ENCODE data around the gene TEX11.
"Not testable (repeated sequence)": the region's sequence is repeated elsewhere in the genome, so short reads cannot be mapped to it uniquely, and the experiment has no call there.

TEX11 gene

DNA sequence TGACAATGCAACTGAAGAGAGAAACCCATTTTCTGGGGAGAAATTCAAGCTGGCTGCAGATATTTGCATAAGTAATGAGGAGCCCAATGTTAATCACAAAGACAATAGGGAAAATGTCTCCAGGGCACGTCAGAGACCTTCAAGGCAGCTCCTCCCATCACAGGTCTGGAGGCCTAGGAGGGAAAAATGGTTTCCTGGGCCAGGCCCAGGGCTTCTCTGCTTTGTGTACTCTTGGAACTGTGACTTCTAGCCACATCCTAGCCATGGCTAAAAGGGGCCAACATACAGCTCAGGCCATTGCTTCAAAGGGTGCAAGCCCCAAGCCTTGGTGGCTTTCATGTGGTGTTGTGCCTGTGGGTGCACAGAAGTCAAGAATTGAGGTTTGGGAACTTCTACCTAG, 321.4 kb downstream of the TEX11 start:
- not testable (repeated sequence) for DNase-seq (ENCODE audit: low spot score)

DNA sequence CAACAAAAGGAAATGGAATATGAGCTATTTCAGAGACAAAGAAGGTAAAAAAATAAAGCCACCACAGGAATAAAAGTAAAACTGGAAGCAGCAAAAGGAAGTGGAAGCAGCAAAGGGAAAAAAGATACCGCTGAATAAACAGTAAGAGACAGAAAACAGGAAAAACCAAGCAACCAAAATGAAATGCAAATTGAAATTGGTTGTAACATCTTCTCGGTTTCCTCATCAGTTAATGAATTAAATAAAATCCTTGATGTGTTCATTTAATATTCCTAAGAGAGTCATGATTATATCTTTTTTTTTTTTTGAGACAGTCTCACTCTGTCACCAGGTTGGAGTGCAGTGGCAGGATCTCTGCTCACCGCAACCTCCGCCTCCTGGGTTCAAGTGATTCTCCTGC, 331.1 kb downstream of the TEX11 start:
- no peak for DNase-seq (ENCODE audit: low spot score)

DNA sequence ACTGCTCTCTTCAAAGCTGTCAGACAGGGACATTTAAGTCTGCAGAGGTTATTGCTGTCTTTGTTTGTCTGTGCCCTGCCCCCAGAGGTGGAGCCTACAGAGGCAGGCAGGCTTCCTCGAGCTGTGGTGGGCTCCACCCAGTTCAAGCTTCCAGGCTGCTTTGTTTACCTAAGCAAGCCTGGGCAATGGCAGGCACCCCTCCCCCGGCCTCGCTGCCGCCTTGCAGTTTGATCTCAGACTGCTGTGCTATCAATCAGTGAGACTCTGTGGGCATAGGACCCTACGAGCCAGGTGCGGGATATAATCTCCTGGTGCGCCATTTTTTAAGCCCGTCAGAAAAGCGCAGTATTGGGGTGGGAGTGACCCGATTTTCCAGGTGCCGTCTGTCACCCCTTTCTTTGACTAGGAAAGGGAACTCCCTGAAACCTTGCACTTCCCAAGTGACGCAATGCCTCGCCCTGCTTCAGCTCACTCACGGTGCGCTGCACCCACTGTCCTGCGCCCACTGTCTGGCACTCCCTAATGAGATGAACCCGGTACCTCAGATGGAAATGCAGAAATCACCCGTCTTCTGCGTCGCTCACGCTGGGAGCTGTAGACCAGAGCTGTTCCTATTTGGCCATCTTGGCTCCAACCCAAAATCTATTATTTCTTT, 338.5 kb downstream of the TEX11 start:
- not testable (repeated sequence) for DNase-seq (ENCODE audit: low spot score)

DNA sequence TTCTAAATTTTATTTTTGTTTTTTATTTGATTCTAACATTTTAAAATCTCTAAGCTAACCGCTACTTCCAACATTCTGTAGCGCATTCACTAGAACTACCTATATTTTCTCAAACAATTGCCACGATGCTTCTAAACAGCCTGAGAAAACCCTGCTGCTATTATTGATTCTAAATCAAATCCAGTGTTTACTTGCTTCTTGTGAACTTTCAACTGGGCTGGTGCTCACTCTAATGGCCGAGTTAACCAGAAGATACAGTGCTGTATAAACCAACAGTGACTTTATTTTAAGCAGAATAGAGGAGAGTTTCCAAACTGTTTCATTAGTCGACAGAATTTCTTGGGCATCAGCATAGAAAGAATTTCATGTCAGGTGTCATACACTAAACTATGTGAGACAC, 353.6 kb downstream of the TEX11 start:
- DNase-seq (ENCODE audit: low spot score): no peak

DNA sequence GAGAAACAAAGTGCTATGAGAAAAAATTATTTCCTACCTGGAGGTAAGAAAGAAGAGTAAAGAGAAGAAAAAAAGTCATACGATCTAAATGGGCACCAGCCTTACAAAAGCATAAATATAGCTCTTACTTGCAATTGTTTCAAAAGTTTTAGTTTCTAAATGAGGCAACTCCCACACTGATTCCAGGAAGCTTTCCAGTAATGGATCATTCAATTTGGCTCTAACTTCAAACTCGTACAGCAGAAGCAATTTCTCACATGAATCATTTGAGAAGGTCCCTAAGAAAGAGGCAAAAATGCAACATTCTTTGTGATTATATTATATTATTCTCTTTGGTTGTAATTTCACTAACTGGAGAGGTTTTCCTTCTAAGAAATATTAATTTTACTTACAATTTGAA, 354.0 kb downstream of the TEX11 start:
- no peak for DNase-seq (ENCODE audit: low spot score)

DNA sequence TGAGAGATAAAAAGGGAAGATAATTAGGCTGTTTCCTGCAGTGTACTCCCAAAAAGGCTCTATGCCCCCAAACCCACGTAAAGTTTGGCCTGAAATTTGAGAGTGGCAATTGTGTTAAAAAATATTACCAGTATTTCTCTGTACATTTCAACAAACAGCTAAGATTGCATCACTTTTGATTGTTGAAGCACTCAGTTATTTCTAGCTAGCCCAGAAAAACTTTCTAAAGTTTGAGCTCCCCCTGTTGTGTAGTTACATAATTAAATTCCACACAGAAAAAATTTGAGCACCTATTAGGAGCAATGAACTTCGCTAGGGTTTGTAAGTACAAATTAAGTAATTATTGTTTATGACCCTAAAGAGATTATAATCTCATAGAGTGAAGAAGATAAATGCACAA, 354.4 kb downstream of the TEX11 start:
- no peak for DNase-seq (ENCODE audit: low spot score)

DNA sequence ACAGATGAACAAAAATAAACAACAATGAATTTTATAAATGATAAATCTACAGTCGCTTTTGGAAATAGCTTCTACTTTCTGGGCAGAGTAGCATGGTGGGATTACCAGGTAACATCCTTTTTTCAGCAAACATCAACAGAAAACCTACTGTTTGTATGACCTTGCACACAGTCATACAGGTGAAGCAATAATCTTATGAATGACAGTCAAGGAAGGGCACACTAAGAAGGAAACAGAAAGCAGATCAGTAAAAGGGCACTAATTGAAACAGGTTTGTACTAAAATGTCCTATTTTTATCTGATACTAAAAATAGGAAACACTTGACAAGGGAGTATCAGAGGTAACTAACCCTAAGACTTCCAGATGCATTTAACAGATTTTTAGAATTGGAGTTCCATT, 355.0 kb downstream of the TEX11 start:
- no peak for DNase-seq (ENCODE audit: low spot score)

DNA sequence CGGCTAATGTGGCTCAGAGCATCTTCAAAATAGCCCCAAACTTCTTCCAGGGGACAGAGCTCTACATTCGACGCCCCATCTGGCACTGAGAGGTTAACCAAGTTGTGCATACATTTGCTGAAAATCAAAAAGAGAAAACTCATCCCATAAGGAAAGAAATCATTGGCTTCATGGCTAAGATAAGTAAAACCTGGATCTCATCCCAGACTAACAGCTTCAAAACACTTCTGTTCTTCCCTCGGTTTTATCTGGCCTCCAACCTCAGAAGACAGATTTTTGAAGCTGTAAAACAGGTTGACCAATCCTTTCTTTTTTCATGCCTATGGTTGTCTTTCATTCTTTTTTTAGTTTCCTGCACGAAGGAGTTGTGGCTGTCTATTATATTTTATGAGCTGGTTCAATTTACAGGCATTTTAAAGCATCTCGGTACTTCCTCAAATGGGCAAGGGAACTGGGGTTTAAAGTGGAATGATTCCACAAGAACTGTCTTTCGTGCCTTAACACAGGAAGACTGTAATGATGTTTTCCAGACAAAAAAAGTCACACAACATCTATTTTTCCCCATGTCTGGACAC, 356.3 kb downstream of the TEX11 start:
- no peak for DNase-seq (ENCODE audit: low spot score)

DNA sequence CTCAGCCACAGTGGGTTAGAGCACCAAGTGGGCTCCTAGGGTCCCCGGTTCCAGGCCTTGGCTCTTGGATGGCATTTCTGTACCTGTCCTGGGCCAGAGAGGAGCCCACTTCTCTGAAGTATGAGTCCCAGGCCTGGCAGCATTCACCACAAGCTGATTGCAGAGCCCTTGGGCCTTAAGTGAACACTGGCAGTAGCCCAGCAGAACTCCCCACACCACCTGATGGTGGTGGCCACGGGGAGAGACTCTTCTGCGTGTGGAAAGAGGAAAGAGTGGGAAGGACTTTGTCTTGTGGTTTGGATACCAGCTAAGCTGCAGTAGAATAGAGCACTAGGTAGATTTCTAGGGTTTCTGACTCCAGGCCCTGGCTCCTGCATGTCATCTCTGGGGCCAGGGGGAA, 359.1 kb downstream of the TEX11 start:
- no peak for DNase-seq (ENCODE audit: low spot score)

DNA sequence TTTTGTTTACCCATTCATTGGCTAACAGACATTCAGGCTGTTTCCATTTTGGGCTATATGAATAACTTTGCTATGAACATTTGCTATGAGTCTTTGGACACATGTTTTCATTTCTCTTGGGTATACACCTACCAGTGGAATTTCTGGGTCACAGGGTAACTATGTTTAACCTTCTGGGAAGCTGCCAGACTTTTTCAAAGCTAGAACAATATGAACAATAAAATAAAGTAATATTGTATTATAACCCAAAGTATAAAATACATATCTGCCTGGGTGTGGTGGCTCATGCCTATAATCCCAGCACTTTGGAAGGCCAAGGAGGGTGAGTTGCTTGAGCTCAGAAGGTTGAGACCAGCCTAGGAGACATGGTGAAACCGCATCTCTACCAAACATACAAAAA, 373.3 kb downstream of the TEX11 start:
- no peak for DNase-seq (ENCODE audit: low spot score)

DNA sequence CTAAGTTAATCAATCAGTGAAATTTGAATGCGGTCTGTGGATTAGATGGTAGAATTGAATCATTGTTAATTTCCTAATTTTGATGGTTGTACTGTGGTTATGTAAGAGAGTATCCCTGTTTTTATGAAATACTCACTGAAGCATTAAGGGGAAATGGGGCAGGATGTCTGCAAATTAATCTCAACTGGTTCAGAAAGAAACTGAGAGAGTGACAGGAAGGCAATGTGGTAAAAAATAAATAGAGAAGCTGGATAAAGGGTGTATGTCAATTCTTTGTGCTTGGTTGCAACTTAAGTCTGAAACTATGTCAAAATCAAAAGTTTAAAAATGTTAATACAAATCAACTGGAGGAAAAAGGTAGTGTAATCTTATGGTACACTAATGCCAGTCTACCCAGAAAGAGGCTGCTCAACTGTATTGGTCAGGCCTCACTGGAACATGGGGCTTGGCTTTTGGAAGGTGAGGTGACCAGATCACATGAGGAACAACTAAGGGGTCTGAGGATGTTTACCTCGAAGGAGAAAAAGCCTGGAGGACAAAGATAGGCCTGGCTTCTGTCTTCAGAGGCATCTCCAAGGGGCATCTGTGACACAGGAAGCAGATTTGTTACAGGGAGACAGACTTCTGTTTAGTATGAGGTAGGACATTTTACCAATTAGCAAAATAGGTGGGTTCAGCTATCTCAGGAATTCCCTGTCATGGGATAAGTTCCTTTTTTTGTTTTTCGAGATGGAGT, 380.7 kb downstream of the TEX11 start:
- DNase-seq (ENCODE audit: low spot score): no peak

DNA sequence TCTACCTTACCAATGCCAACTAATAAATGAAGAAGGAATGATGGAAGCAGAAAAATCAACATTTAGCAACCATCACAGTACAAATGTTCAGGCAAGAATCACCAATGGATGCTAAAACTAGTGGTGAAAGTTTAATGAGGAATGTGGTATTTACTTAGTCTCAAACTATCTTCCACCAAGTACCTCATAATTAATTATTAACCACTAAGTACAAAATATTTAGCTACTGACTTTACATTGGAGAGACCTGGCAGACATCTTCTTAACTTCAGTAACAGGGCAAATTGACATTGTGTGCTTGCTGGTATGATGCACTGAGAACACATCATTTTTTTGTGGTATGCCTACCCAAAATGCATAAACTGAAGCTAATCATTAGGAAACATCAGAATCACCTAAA, 381.5 kb downstream of the TEX11 start:
- no peak for DNase-seq (ENCODE audit: low spot score)

DNA sequence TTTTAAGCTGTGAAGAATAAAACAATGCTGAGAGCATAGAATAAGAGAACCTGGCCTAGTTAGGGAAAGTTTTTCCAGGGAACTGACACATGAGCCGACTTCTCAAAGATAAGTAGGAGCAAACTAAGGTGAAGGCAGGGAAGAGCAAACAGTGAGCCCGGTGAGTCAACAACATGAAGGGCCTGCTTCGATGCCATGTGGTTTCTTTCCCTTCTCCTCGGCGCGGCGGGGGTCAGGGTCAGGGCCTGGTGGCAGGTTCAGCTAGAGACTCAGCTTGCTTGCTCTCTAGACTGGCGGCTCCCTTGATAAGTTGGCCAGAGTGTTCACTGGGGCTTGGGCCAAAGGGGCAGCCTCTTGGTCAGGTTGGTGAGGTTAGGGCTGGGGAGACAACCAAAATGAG, 382.8 kb downstream of the TEX11 start:
- no peak for DNase-seq (ENCODE audit: low spot score)

DNA sequence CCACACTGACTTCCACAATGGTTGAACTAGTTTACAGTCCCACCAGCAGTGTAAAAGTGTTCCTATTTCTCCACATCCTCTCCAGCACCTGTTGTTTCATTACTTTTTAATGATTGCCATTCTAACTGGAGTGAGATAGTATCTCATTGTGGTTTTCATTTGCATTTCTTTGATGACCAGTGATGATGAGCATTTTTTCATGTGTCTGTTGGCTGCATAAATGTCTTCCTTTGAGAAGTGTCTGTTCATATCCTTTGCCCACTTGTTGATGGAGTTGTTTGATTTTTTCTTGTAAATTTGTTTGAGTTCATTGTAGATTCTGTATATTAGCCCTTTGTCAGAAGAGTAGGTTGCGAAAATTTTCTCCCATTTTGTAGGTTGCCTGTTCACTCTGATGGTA, 392.8 kb downstream of the TEX11 start:
- DNase-seq (ENCODE audit: low spot score): not testable (repeated sequence)

DNA sequence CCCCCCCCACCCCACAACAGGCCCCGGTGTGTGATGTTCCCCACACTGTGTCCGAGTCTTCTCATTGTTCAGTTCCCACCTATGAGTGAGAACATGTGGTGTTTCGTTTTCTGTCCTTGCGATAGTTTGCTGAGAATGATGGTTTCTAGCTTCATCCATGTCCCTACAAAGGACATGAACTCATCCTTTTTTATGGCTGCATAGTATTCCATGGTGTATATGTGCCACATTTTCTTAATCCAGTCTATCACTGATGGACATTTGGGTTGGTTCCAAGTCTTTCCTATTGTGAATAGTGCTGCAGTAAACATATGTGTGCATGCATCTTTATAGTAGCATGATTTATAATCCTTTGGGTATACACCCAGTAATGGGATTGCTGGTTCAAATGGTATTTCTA, 393.2 kb downstream of the TEX11 start:
- DNase-seq (ENCODE audit: low spot score): not testable (repeated sequence)

DNA sequence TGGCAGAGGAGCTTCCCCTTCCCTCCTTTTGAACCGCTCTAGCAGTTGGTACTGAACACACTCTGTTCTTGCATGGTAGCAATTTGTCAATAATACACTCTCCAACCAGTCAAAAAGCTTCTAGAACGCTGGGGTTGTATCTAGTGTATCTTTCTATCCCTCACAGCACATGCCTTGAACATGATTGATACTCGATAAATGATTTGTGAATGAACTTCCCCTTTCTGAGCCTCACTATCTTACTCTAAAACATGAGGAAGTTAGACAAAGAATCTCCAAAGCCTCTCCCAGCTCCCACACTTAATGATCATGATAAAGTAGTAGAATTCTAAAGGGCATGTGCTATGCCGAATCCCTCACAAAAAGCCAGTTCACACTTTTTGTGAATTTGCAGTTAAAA, 399.4 kb downstream of the TEX11 start:
- no peak for DNase-seq (ENCODE audit: low spot score)

DNA sequence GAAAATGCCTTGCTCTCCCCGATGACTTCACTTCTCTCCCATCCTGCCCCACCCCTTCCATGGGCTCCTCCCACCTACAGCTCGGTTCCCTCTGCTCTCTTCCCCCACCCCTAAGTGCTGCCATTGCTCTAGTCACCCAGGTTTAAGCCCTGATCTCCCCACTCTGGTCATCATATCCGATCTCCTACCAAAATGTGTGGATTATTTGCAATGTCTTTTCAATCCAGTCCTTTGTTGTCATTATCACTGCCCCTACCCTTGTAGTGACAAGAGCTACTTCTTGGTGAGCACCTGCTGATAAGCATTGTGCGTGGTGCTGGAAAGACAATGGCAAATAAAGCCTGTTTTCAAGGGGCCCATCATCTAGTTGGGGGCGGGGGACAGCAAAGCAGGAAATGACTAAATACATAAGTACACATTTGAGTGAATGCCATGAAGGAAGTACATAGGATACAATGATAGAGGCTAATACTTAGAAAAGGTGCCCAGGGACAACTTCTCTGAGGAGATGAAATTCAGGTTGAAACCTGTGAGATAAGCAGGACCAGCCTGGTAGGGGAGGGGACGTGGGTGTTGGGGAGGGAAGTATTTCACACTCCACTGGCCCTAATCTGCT, 400.1 kb downstream of the TEX11 start:
- DNase-seq (ENCODE audit: low spot score): no peak

DNA sequence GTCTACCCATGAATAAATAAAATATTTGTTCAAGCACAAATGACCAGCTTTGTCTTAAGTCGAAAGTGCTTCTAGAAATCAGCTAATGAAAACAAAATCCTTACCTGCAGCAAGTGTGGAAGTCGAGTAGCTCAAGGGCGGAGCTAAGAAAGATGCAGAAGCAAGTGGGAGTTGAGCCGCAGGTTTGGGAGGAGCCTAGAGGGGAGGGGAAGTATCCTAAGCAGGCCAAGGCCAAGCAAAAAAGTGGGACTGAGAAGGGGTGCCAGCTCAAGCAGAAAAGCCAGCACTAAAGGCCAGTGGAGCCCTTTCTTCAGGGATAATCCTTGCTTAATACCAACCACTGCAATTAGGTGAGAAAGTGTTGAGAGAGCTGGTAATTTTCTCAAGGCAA, 403.1 kb downstream of the TEX11 start:
- no peak for DNase-seq (ENCODE audit: low spot score)

DNA sequence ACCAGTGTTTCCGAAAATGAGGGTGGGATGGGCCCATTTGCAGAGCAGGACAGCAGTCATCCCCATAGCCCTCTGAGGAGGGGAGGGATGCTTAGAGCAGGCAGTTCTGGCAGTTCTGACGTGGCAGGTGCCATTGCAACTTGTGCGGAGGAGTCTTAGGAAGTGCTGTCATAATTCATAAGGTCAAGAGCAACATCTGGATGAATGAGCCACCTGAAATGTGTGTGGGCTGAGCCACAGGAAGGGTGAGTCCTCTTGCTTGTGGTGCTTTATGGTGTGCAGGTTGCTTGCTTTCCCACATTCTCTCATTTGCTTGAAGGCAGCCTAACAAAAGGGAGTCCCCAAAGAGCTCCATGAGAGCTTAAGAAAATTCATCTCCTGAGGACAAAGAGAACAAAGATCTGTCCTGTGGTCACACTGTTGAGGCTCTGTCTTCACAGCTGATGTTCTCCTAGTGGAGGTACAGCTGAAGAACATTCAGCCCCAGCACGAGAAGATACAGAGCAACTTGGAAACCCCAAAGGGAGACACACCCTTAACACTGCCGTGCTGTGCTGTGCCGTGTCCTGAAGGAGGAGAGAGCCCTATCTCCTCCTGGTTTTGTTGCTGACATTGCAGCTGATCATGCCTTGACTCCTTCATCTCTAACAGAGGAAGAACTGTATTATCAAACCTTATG, 403.6 kb downstream of the TEX11 start:
- no peak for DNase-seq (ENCODE audit: low spot score)

DNA sequence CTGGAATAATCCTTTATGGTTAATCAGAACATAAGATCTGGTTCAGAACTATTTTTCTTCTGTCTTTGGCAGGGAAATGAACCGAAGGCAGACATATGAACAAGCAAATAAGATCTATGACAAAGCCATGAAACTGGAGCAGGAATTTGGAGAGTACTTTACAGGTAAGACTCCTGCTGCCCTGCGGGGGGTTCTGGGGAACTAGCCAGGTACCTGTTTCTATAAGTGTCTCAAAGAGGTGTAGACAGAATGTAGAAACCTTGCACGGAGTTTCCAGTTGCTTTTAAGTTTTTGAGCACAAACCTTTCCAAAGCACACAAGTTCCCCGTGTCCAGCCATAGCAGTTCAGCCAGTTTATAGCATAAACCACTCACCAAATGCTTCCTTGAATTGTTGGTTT, 407.7 kb downstream of the TEX11 start:
- DNase-seq (ENCODE audit: low spot score): no peak

DNA sequence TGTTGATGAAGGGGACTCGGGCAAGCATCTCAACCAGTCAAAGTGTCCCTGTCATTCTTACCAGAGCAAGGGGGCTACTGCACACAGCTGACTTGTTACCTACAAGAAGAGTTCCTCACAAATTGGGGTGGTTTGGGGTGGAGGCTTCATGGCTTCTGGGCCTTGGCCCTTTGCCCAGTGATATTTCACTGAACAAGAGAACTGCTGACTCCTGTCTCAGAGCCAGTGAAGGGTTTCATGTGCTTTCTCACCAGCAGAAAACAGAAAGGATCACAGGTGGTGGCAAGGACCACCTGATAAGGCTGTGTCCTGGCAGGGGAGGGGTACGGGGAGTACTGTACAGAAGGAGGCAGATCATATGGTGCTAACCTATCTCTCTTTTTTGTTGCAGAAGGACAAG, 410.4 kb downstream of the TEX11 start:
- no peak for DNase-seq (ENCODE audit: low spot score)

DNA sequence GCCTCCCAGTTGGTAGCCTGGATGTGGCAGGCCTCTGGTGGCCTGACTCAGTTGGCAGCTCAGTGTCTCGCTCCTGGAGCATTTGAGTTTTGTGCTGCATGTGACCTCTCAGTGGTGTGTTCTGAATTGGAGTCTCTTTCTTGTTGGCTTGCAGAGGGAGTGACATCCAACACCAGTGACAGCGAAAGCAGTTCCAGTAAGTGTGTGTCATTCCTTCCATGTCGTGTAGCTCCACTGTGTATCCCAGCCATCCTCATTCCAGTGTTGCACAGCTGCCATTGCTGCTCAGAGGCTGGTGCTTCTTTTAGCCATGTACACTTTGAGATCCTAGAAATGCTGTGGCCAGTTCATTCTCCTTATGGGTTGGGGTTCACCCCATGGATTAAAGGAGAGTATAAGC, 411.5 kb downstream of the TEX11 start:
- no peak for DNase-seq (ENCODE audit: low spot score)

DNA sequence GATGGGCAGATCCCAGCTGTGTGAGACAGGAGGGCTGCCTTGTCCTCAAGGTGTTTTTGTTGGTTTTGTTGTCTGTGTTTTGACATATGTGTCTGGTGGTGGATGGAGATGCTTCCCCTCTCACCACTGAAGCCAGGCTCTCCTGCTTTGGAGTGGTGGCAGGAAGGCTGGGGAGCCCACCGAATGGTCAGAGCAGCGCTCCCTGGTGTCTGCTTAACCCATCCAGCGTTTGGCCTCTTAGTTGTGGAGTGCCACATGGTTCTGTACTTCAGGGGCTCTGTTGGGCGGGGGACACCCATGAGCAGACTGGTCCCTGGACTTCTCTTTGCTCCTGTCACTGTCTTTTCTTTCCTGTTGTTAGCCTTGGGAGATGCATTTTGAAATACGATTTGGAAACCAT, 412.0 kb downstream of the TEX11 start:
- DNase-seq (ENCODE audit: low spot score): no peak

All from germinal center (tissue), 1 donor.